ENCODE measurements around the gene ECE1.

Gene ECE1

DNA sequence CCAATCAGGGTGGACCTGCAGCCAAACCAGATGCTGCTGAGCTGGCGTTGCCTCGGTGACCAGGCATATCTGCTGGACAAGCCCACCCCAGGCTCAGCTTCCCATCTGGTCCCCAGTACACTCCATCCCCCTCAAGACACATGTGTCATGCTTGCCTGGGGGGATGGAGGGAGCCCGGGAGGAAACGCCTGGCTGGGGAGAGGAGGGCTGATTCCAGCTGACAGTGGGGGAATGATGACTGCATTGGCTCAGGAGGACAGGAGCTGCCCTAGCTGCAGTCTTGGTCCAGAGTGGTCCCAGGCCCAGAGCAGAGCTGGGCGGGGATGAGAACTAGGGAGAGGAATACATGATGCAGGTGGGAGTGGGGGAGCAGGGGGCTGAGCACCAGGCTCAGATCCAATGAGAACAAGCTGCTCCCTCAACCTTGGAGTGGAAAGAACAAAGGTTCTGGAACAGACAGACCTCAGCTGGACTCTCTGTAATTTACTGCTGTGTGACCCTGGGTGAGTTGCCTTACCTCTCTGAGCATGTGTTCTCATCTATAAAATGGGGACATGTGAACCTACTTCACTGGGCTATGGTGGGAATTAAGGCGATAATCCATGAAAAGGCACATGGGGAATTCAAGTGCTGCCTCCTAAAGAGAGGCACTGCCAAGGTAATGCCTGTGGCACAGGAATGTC is 23.1 kb upstream of the ECE1 start:
- H3K4me3 ChIP-seq (replicated peaks; ENCODE audit: low read depth, low read length) = peak overlapping the region; percentile 15; the same call in 1 of the 2 replicates
- peak; percentile 88 for DNase-seq (ENCODE audit: extremely low read depth, low read depth)
- TF ChIP-seq, protein P1, sequence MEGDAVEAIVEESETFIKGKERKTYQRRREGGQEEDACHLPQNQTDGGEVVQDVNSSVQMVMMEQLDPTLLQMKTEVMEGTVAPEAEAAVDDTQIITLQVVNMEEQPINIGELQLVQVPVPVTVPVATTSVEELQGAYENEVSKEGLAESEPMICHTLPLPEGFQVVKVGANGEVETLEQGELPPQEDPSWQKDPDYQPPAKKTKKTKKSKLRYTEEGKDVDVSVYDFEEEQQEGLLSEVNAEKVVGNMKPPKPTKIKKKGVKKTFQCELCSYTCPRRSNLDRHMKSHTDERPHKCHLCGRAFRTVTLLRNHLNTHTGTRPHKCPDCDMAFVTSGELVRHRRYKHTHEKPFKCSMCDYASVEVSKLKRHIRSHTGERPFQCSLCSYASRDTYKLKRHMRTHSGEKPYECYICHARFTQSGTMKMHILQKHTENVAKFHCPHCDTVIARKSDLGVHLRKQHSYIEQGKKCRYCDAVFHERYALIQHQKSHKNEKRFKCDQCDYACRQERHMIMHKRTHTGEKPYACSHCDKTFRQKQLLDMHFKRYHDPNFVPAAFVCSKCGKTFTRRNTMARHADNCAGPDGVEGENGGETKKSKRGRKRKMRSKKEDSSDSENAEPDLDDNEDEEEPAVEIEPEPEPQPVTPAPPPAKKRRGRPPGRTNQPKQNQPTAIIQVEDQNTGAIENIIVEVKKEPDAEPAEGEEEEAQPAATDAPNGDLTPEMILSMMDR (IDR thresholded peaks at IDR 0.05; ENCODE audit: low read depth, low read length, missing control alignments) = no peak

DNA sequence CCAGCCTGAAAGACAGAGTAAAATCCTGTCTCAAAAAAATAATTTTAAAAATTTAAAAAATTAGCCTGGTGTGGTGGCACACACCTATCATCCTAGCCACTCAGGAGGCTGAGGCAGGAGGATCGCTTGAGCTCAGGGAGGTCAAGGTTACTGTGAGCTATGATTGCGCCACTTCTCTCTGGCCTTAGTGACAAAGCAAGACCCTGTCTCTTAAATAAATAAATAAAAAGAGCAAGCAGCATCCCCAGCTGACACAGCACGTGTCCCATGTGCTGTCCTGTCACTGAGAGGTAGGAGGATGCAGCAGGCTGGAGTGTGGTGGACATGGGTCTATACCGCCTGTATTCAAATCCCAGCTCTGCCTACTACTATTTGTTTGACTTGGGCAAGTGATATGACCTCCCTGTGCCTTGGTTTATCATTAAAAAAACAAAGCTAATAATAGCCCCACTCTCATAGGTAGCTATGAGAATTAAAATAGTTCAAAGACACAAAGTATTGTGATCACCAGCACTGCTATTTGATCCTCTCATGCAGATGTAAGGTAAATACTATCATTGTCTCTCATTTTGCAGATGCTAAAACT is 22.2 kb upstream of the ECE1 start:
- H3K4me3 ChIP-seq (replicated peaks; ENCODE audit: low read depth, low read length) = no peak overlapping the region
- TF ChIP-seq, protein P1 (IDR thresholded peaks at IDR 0.05; ENCODE audit: low read depth, low read length, missing control alignments) = no peak
- no peak for DNase-seq (ENCODE audit: extremely low read depth, low read depth)

DNA sequence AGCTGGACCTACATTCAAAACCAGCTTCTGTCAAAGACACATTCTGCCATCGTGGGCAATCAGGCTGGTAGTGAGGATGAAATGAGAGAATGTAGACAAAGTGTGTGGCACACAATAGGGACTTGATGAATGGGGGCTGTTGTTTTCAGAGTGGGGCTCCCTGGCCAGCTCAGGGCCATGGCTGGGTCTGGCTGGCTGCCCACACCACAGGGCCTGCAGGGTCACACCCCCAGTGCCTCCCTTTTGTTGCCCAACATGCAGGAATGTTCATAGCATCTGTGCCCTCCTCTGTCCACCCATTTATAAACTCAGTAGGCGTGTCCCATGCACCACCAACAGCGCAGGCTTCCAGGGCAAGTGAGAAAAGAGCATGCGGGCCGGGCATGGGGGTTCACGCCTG is 20.8 kb upstream of the ECE1 start:
- no peak overlapping the region for H3K4me3 ChIP-seq (replicated peaks; ENCODE audit: low read depth, low read length)
- TF ChIP-seq, protein P1 (IDR thresholded peaks at IDR 0.05; ENCODE audit: low read depth, low read length, missing control alignments) = no peak
- DNase-seq (ENCODE audit: extremely low read depth, low read depth) = no peak

DNA sequence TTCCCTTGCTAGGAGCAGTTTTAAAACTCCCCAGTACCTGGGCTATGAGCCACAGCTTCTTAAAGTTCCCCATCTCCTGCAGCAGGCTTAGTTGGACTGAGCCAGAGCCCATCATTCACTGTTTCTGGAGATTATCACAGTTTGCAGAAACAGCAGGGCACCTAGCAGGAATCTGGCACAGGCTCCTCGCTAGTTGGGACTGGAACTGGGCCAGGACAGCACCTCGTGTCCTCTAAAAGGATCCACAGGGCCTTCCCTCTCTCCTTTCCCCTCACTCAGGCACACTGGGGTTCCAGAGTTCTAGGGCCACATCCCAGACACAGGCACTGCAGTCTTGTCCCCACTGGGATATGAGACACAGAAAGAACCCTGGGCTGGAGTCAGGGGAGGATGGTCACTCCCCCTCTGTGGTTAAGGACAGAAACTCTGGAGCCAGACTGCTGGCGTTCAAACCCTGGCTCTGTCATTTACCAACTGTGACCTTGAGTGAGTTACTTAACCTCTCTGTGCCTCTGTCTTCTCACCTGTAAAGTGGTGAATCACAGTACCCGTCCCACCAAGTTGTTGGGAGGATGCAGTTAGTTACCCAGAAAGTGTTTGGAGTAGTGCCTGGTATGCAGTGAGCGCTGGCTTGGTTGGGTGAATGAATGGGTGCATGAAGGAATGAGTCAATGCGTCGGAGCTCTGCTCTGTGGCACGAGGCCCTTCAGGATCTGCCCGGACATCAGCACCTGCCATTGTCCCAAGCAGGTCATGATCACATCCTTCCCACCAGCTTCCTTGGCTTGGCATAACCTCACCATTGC is 18.8 kb upstream of the ECE1 start:
- TF ChIP-seq, protein P1 (IDR thresholded peaks at IDR 0.05; ENCODE audit: low read depth, low read length, missing control alignments) = no peak
- DNase-seq (ENCODE audit: extremely low read depth, low read depth) = no peak

DNA sequence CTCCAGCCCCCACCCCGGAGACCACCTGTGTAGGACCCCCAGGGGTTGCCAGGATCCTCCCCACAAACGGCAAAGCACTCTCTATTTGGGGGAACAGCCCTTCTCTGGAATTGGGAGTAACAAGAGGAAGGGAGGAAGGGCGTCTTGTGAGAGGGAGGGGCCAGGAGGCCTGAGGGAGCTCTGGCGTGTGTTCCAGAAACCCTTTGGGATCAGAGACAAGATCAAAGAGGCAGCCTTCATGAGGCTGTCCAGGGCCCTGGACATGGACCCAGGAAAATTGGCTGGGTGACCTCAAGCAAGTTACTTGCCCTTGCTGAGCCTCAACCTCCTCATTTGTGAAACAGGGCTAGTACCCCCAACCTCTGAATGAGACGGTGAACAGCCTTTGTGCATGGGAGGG is 18.1 kb upstream of the ECE1 start:
- H3K4me3 ChIP-seq (replicated peaks; ENCODE audit: low read depth, low read length) = no peak overlapping the region
- DNase-seq (ENCODE audit: extremely low read depth, low read depth) = no peak

More for the DNA sequence above, 18.8 kb upstream of the ECE1 start:
- no peak overlapping the region for H3K4me3 ChIP-seq (replicated peaks; ENCODE audit: low read depth, low read length)

DNA sequence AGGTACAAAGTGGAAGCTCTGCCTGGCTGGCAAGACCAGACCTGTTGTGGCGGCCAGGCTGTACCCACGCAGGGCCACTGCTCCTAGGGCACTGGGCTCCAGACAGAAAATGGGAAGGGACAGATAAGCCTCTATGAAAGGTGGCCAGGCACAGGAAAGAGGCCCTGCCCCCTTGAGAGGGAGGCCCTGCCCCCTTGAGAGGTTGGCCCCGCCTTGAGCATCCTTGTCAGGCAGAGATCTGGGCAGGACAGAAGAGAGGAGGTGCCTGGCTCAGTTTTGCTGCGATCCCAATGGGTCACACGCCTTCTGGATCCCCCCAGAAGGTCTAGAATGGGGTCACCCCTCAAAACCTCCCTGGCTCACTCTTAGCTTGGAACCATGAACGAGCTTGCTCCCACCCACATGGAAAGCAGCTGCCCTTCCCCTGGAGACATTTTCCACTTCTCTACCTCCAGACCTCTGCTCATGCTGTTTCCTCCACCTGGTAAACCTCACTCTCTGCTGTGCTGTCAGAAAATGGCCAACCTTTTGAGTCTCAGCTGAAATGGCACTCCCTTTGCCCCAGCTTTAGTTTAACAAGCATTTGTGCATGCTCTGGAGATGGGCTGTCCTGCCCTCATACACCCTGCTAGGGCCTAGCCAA is 17.5 kb upstream of the ECE1 start:
- TF ChIP-seq, protein P1 (IDR thresholded peaks at IDR 0.05; ENCODE audit: low read depth, low read length, missing control alignments) = no peak
- DNase-seq (ENCODE audit: extremely low read depth, low read depth) = no peak
- H3K4me3 ChIP-seq (replicated peaks; ENCODE audit: low read depth, low read length) = no peak overlapping the region

More for the DNA sequence above, 18.1 kb upstream of the ECE1 start:
- TF ChIP-seq, protein P1 (IDR thresholded peaks at IDR 0.05; ENCODE audit: low read depth, low read length, missing control alignments) = no peak

Measured in HFF-Myc (cell line).